Measurements from ENCODE around the gene VPS16. TPM values are rescaled to one million over a fixed set of nuclear protein-coding genes. Genes with fewer than 3 reads are reported as not detected.

Gene VPS16
- polyA plus RNA-seq, 2 of the 4 experiments (the other 2 are of a cell fraction), result 33.0 to 37.5 TPM

DNA sequence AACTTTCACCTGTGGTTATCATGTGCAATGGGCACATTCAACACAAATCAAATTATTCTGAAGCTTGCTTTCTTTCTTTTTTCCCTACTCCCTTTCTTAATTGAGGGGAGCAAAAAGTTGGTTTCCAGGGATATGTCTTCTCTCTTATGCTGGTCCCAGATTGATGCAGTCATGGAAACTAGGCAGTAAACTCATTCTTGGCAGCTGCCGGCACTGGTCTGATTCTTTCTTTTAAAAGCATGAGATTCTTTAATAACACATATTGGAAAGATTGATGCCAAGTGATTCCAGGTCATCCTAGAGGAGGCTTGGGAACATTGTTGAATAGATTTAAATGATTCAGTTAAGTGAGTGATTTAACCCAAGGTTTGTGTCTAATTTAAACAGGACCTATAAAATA is 61.7 kb downstream of the VPS16 start:
- FAIRE-seq, result no peak
- ATAC-seq, result no peak
- Histone ChIP-seq H3K4me3 (no peak overlapping the region), H3K4me2 (no peak overlapping the region), H3K27ac (no peak overlapping the region), H3K9me3 (no peaks in the 10 kb centered on the region; the same call in 2 of the 3 replicates), H3K4me1 (no peaks in the 10 kb centered on the region)
- DNase-seq (ENCODE audit: low read depth in 1 of 2, low spot score in 1 of 2), result no peak
- TF ChIP-seq ZSCAN20 (CRISPR knock-in tag; IDR thresholded peaks at IDR 0.05) (no peak), CTCF (IDR thresholded peaks at IDR 0.05) (no peak), ATOH8 (CRISPR knock-in tag; IDR thresholded peaks at IDR 0.05; ENCODE audit: low read depth) (no peak), NFE2L2 (conservative IDR thresholded peaks at IDR 0.05; ENCODE audit: low read length) (no peak), TP53 (CRISPR knock-in tag; IDR thresholded peaks at IDR 0.05) (no peak), HES2 (IDR thresholded peaks at IDR 0.05) (no peak), CHD4 (IDR thresholded peaks at IDR 0.05; ENCODE audit: borderline replicate concordance) (no peak), KDM5A (IDR thresholded peaks at IDR 0.05) (no peak), NPAS2 (CRISPR knock-in tag; IDR thresholded peaks at IDR 0.05; ENCODE audit: borderline replicate concordance) (no peak), RCOR1 (IDR thresholded peaks at IDR 0.05; ENCODE audit: low read depth, low read length) (no peak), RFX5 (IDR thresholded peaks at IDR 0.05) (no peak), ESRRA (IDR thresholded peaks at IDR 0.05; ENCODE audit: borderline replicate concordance, low read length) (no peak), HDAC2 (IDR thresholded peaks at IDR 0.05) (no peak), HOXB5 (CRISPR knock-in tag; IDR thresholded peaks at IDR 0.05) (no peak), CEBPB (IDR thresholded peaks at IDR 0.05) (no peak), TFCP2L1 (CRISPR knock-in tag; IDR thresholded peaks at IDR 0.05) (no peak), SMC3 (IDR thresholded peaks at IDR 0.05) (no peak), HOXA7 (CRISPR knock-in tag; IDR thresholded peaks at IDR 0.05) (no peak), GATA3 (IDR thresholded peaks at IDR 0.05; ENCODE audit: borderline replicate concordance) (no peak), ZFP36 (IDR thresholded peaks at IDR 0.05; ENCODE audit: borderline replicate concordance, partially characterized antibody) (no peak)
- WGBS (ENCODE audit: missing lambda C conversion rate), result 93% methylated on average over 1 of the region's 1 CpG
- POLR2A ChIA-PET, result no interaction called here
- CTCF ChIA-PET, result interaction anchor here (2.3 kb wide), 1 partner anchor 9 kb away, joined by 6 read pairs; no protein-coding TSS in a partner anchor

GRCh38 chr20:2902818-2903217 is 62.3 kb downstream of the VPS16 start:
- DNase-seq (ENCODE audit: low read depth in 1 of 2, low spot score in 1 of 2) (no peak), FAIRE-seq (no peak), ATAC-seq (no peak)
- H3K4me3 ChIP-seq, result no peak overlapping the region
- 92% methylated on average over 3 of the region's 3 CpGs for WGBS (ENCODE audit: missing lambda C conversion rate)
- no peaks in the 10 kb centered on the region; the same call in 2 of the 3 replicates for H3K9me3 ChIP-seq
- TF ChIP-seq FOSB (CRISPR knock-in tag; IDR thresholded peaks at IDR 0.05) (no peak), RCOR1 (IDR thresholded peaks at IDR 0.05; ENCODE audit: low read depth, low read length) (no peak), CBX8 (IDR thresholded peaks at IDR 0.05) (no peak)
- TF ChIP-seq, protein P1, sequence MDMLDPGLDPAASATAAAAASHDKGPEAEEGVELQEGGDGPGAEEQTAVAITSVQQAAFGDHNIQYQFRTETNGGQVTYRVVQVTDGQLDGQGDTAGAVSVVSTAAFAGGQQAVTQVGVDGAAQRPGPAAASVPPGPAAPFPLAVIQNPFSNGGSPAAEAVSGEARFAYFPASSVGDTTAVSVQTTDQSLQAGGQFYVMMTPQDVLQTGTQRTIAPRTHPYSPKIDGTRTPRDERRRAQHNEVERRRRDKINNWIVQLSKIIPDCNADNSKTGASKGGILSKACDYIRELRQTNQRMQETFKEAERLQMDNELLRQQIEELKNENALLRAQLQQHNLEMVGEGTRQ (IDR thresholded peaks at IDR 0.05), result no peak
- ChIA-PET POLR2A (no interaction called here), CTCF (interaction anchor here (1.4 to 2.3 kb wide), 2 partner anchors 10 to 15 kb away, joined by 3 to 6 read pairs; no protein-coding TSS in a partner anchor)
- no peak overlapping the region for H3K4me2 ChIP-seq
- no peak overlapping the region for H3K27ac ChIP-seq
- no peaks in the 10 kb centered on the region for H3K4me1 ChIP-seq

Measured in A549 (cell line).